NCI-H82 (cell line): ENCODE data around the gene ZP4.
"Not testable (repeated sequence)": the region's sequence is repeated elsewhere in the genome, so short reads cannot be mapped to it uniquely, and the experiment has no call there.

Experiments
- DNase-seq: peaks from one replicate; lab custom pipeline; 2025; lab: John Stamatoyannopoulos, UW

Gene ZP4

DNA sequence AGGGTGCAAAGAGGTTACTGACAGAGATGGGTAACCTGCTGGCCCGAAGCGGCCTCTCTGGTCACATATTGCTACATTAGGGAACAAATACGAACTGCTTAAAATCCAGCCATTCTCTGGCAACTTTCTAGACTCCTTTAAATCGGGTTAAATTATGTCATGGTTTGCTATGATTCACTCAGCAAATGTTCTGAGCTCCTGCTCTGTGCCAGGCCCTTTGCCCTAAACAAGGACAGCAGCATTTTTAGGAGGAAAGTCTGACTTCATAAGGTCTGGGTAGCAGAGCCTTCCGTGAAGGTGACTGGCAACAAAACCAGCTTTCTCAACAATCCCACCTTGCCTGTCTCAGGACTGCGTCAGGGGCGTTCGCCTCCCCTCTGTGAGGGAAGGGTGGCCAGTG lies 15.4 kb downstream of the ZP4 start:
- no peak for DNase-seq

DNA sequence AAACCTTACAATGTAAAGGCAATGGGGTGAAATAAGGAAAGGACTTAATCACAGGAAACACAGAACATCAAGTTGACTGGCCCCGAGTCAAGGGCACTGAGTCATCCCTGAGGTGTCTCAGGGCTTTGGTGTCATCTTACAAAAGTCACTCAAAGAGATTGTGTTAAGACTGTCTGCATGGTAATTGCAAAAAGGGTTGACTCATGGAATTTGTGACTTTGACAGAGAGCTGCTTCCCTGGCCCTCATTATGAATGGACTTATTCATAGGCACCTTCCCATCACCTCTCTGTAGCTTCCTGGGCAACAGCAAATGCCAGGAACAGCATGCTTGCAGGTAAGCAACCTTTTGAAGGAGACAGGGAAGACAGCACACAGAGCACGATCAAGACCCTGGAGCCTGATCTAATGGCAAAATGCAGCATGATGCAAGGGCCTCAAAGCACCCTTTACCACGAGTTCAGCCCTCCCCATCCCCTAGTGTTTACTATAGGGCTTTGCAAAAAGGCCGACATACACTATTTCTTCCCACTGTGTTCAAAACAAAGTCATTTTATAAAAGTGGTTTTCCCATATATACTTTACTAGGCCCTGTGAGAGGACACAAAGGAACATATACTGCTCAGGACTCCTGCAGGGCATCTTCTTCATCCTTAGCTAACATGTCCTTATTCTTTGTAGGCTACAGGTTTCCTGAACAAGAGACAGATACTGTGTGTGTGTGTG lies 17.1 kb downstream of the ZP4 start:
- DNase-seq: no peak

DNA sequence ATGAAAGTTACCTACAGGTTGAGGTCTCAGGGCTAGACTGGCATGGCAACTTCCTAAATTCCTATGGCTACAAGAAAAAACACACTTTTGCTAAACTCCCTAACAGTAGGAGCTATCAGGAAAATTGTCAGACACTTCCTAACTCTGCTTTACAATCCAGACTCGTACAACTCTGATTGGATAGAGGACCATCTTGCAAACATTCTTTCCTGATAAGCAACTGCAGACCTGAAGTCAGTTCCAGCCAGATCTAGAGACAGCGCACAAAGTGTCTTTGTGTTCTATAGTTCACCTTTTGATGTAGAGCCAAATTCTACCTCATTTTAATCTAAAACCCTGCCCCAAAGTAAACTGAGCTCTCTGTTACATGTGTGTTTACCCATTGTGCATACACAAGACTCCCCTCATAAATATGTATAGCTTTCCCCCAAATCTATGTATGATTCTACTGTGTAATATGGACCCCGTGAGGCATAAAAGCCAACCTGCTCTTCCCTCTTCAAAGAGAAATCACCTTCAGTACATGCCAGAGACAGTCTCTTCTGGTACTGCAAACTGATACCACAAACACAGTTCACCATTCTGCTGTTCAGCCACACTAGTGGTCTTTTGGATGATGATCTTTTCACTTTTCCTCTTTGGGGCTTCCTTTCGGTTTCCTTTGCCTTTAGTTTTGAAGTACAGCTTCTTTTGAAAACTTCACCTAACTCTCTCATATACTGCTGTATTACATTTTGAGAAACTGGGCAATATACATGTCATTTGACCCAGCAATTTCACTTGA lies 21.7 kb downstream of the ZP4 start:
- DNase-seq: no peak

DNA sequence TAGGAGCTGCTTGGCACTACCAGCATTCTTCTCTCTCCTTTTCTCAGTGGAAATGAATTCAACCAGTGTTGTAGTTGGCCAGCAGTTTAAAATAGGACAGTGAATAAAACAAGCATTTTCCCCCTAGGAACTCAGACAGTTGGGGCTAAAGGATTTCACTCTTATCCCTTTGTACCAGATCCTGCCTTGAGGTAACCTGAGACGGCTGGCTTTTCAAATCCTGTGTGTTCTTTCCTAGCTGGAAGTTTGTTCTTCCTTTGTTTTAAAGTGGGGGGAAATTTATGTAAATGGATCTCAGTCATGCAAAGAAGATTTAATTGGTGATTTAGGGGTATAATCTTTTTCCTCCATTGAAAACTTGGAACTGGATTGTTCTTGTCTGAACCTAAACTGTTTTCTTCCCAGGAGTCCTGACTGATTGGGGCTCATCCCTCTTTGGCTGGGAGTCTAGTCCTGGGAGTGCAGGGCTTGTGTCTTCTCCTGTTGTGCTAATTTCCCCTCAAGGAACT lies 23.3 kb downstream of the ZP4 start:
- DNase-seq: peak; percentile 13

DNA sequence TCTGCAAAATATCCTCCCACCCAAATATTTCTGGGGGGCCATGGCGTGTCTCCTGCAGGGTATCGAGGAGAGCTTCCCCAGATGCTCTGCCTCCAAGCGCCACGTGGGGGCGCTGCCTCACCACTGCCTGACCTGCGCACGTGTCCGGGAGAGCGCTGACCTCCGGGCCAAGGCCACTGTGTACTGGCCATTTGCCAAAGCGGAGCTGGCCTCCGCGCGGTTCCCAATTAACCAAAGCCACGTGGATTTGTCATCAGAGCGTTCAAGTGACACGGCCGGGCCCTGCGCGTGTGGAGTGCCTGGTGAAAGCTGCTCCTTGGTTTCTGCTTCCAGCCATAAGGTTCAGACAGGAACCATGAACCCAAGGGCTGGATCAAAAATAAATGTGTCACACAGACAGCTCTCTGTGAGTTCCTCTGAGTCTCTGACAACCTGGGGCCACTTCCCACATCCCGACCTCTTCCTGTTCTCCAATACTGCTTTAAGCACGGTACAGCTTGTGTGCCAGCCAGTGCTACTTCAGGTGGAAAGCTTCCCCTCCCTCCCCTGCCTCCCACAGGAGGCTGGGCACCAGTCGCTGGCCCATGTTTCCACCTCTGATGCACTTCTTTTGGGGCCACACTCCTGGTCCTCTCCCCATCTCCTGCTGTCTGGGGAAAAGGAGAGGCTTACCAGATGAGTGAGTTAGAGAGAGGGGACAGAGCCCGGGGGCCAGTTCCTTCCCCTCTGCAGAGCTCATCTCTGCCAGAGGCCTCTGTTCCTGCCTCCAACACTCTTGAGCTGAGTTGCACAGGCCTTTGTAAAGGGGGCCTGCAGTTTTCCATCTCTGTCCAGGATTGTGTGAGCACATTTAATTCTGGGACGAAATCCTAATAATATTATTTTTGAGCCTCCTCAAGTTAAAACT lies 26.1 kb downstream of the ZP4 start:
- peak; percentile 63 for DNase-seq

DNA sequence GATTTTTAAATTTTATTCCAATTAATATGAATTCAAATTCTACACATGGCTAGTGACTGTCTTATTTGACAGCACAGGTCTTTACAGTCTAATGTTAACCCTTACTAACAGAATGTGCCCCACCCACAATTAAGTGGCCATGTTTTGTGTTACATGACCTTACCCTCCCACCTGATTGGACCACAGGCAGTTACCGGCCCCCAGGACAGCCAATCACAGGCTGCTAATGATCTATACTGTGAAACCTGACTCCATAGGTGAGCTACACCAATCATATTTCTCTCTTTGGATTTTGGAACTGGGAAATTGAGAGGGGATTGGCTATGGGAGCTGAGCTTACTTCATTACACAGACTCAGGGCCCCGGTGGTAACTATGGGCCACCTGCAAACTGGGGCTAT lies 27.5 kb downstream of the ZP4 start:
- no peak for DNase-seq

DNA sequence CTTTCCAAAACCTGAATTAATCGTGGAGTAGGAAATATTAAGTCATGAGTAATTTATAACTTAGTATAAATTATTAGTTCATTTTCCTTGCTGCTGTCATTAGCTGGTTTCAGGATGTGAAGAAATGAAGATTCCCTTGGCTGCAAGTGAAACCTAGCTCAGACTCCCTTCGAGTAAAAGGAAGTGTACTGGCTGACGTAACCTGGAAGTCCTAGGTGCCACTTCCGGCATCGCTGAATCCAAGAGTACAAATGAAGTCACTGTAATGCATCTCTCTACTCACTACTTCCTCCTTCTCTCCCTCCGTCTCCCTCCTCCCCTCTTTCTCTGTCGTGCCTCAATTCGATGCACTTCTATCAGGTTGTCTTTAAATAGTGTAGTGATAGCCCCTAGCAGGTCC lies 28.8 kb downstream of the ZP4 start:
- DNase-seq: no peak

DNA sequence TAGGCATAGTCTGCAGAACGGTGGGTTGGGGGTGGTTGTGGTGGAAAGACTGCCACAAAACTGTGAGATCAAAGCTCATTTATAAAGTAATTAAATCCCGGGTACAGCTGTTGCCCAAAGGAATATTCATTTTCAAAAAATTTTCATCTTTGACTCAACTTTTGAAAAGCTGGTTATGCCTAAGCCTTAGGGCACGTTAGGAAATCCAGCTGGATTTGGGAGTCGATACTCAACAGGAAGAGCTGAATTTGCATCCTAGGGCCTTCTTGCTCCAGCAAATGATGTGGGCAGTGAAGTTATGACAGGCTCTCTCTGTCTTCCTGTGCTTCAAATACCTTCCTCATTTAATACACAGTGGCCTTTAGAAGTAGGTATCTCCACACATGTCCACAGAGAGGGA lies 31.7 kb downstream of the ZP4 start:
- no peak for DNase-seq

DNA sequence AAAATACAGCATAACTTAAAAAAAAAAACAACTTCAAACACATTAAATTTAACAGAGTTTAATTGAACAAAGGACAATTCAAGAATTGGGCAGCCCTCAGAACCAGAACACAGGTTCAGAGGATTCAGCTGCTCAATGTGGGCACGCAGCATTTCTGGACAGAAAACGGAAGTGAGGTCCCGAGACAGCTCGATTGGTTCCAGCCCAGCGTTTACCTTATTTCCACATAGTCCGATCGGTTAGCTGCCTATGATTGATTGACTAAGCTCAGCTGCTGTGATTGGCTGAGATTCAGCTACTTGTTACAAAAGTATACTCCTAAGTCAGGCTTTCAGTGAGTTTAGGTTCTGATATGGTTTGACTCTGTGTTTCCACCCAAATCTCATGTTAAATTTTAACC lies 33.3 kb downstream of the ZP4 start:
- DNase-seq: no peak

DNA sequence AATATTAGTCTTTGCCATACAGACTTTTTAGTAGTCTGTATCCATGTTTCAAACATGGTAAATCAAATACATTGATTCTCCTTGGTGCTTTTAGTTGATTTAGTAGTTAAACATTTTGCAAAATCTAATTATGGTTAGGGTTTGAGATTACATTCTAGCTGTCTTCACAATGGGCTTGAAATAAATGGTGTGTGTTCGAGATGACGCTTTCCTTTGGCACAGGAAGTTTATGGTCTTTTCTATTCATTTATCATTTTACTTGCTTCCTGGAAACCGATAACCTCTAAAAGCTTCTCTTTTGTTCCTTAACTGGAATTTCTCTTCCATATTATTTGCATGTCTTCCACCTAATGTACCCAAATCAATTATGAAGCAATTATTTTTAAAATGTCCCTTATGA lies 38.4 kb downstream of the ZP4 start:
- no peak for DNase-seq

DNA sequence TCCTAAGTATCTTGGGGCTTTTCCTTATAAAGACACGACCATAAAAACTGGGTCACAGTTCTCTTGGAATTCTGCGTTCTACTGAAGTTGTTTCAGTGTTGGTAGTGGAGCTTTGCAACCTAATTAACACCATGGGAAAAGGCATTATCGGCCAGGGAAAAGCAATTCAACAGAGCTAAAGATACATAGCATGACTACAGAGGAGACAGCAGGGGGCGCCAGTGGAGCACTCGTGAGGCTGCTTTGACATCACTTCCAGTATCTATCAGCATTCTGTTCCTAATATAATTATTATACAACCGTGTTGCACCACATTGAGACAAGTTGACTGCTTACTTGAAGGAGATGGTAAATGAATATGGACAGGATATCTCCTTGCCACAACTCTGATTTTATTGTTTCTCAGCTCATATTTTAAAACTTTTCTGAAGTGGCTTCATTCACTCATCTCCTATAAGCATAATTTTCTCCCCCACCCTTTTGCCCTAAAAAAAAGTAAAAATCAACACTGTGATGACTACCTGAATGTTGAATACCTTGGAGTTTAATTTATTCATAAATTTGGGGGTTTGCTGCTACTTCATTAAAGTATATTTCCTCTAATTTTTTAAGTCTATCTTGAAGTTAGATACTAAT lies 39.4 kb downstream of the ZP4 start:
- peak; percentile 78 for DNase-seq

DNA sequence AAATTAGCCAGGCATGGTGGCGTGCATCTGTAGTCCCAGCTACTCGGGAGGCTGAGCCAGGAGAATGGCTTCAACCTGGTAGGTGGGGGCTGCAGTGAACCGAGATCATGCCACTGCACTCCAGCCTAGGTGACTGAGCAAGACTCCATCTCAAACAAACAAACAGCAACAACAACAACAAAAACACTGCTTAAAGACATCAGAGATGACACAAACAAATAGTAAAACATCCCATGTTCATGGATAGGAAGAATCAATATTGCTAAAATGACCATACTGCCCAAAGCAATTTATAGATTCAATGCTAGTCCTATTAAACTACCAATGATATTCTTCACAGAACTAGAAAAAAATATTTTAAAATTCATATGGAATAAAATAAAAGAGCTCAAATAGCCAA lies 47.2 kb downstream of the ZP4 start:
- DNase-seq: not testable (repeated sequence)

DNA sequence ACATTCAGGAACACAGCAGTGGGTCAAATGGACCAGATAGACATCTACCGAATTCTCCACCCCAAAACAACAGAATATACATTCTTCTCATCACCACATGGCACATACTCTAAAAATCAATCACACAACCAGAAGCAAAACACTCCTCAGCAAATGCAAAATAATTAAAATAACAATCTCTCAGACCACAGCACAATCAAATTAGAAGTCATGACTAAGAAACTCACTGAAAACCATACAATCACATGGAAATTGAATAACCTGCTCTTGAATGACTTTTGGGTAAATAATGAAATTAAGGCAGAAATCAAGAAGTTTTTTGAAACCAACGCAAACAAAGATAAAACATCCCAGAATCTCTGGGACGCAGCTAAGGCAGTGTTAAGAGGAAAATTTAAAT lies 49.2 kb downstream of the ZP4 start:
- DNase-seq: no peak

DNA sequence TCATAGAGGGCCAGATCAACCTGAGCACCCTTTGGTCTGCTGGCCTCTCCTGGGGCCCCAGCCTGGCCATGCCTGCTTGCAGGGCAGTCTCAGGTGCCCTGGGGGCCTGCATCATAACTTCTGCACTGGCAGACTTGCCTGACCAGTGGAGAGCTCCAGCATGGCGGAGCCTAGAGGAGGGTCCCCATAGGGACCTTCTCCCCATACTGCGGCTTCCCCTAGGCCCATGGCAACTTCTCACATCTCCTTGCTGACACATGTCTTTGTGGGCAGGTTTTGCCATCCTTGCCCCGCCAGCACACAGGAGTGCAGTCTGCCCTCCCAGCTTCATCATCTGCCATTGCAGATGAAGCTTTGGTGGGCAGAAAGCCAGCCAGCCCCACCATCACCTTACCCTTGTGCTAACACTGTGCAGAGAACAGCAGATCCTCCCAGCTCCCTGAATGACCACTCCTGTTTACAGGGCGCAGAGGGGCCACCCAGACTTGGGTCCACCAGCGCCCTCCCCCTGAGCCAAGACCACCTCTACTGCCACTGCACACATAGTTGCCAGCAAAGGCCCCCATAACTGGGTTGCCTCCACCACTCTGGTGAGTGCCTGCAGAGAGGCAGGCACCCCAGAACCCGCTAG lies 51.7 kb downstream of the ZP4 start:
- no peak for DNase-seq

DNA sequence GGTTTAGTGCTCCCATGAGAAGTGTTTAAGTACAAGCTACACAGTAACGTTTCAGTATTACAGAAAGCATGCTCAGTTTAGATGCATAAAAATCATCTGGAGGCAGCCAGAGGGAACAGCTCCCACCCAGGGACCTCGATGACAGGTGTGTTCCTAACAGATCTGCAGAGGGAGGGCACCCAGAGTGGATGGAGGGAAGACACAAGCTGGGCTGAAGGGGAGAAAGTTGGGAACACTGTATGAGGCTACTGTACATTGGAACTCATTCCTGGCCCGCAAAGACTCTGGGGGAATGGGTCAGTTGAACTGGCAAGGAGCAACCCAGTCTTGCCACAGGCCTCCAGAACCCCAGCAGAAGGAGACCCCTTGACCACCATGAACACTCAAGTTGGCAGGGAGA lies 52.4 kb downstream of the ZP4 start:
- no peak for DNase-seq

DNA sequence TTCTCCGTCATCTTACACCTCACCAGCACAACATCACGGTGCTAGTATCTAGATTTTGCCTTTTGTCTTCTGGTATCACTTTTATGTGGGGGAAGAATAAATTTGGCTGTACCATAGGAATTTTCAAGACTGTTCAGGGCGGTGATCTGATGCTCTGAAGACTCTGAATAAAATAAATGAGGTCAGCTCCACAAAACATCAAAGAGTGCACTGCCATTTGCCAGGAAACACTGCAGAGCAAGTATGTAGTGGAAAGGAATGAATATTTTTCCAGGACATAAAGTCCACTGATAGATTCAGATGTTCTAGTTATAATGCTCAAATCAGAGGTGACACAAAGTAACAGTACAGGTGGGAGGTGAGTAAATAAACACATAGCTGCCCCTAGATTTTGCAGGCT lies 56.3 kb downstream of the ZP4 start:
- no peak for DNase-seq

DNA sequence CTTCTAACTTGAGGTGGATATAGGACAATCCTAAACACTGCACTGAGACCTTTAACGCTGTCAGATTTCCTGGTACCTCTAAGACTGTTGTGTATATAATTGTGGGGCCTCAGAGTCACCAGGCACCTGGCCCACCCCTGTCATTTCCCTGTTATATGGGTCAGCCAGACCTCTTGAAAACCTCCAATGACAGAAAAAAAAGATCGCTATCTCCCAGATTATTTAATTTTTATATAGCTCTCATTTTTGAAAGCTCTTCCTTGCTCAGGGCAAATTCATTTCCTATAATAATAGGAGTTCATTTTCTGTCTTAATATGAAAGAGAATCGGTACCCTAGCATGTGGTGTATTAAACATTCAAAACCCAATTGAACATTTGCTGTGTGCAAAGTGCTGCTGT lies 56.7 kb downstream of the ZP4 start:
- no peak for DNase-seq

DNA sequence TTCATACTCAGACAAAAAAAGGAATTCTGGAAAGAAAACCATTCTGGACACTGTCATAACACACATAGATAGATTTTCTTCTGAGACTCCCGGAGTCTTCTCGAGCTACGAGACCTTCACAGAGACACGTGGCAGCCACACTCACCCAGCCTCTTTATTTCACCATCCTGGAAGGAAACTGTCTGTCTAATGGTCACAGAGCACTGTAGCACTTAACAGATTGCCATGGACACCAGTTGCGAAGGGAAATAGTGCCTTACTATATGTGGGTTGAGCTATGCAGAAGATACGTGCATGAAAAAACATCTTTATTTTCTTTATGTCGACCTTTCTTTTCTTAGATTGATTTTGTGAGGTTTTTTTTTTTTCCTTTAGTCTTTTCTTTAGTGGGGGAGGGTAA lies 57.9 kb downstream of the ZP4 start:
- DNase-seq: no peak
